IMR-90 (cell line): ENCODE measurements around the gene GRAMD1B. TPM values are rescaled to one million over a fixed set of nuclear protein-coding genes. Genes with fewer than 3 reads are reported as not detected.

Source experiments
- ATAC-seq: fragments of 200-7000 bp; cut with Tn5 transposase; 2 replicates; pipeline ENCODE4 v1.9.1; 2020; ENCODE audit warnings: low read depth, mild to moderate bottlenecking, moderate library complexity
- BruUV-seq: library from RNA; stranded (reverse); fragments of 400-500 nt; replicated peaks from 2 replicates; lab custom pipeline; 2021; lab: Mats Ljungman, UMichigan
- CTCF ChIA-PET: fragments of 300-600 bp; formaldehyde crosslinking; extraction: SDS; loops from one replicate; lab custom pipeline; 2021; ENCODE audit warnings: antibody characterized with exemption; lab: Yijun Ruan, JAX
- POLR2A ChIA-PET: fragments of 300-600 bp; sonication (Branson Sonifier 250); formaldehyde crosslinking; loops from one replicate; lab custom pipeline; 2022; ENCODE audit warnings: antibody characterized with exemption; ENCODE audit not compliant: unreplicated experiment; lab: Charles Lee
- DNase-seq: peaks from one replicate; pipeline ENCODE4 v3.0.0; 2013
- H2AFZ ChIP-seq: replicated peaks from 2 replicates; pipeline ENCODE3; 2013; ENCODE audit warnings: low read length, mild to moderate bottlenecking; ENCODE audit not compliant: poor library complexity
- H2AK5ac ChIP-seq: 2 replicates; pipeline ENCODE4 v1.6.1; 2013; ENCODE audit warnings: low read depth, low read length, inconsistent platforms
- H2AK9ac ChIP-seq: replicated peaks from 2 replicates; pipeline ENCODE3; 2013; ENCODE audit warnings: mild to moderate bottlenecking, low read depth, low read length, moderate library complexity; ENCODE audit not compliant: poor library complexity
- H2BK120ac ChIP-seq: 2 replicates; pipeline ENCODE4 v1.6.1; 2013; ENCODE audit warnings: low read depth, low read length, inconsistent platforms
- H2BK15ac ChIP-seq: 3 replicates; pipeline ENCODE4 v1.6.1; 2013; ENCODE audit warnings: low read depth, low read length, inconsistent platforms
- H2BK20ac ChIP-seq: 2 replicates; pipeline ENCODE4 v1.6.1; 2013; ENCODE audit warnings: low read depth, mild to moderate bottlenecking, inconsistent platforms, low read length, moderate library complexity
- H2BK5ac ChIP-seq: 2 replicates; pipeline ENCODE4 v1.6.1; 2013; ENCODE audit warnings: mild to moderate bottlenecking, low read depth, low read length, inconsistent platforms; ENCODE audit not compliant: poor library complexity, severe bottlenecking
- H3K14ac ChIP-seq: replicated peaks from 2 replicates; pipeline ENCODE4 v1.6.1; 2013; ENCODE audit warnings: low read depth, low read length, inconsistent platforms
- H3K18ac ChIP-seq: 2 replicates; pipeline ENCODE4 v1.6.1; 2013; ENCODE audit warnings: low read depth, low read length, control low read depth
- H3K23ac ChIP-seq: 2 replicates; pipeline ENCODE4 v1.6.1; 2013; ENCODE audit warnings: low read depth, low read length, inconsistent platforms
- H3K27ac ChIP-seq: 2 replicates; pipeline ENCODE4 v1.5.1; 2013; ENCODE audit warnings: mild to moderate bottlenecking, control low read depth, low read length; ENCODE audit not compliant: insufficient read depth
- H3K27me3 ChIP-seq: 2 replicates; pipeline ENCODE4 v1.6.1; 2013; ENCODE audit warnings: low read length; ENCODE audit not compliant: control insufficient read depth, insufficient read depth
- H3K36me3 ChIP-seq: 2 replicates; pipeline ENCODE4 v1.6.1; 2013; ENCODE audit warnings: low read length, mixed read lengths; ENCODE audit not compliant: control insufficient read depth, insufficient read depth
- H3K4ac ChIP-seq: 2 replicates; pipeline ENCODE4 v1.6.1; 2013; ENCODE audit warnings: low read depth, low read length, inconsistent platforms
- H3K4me1 ChIP-seq: 2 replicates; pipeline ENCODE4 v1.6.1; 2013; ENCODE audit warnings: low read length, mixed read lengths; ENCODE audit not compliant: control insufficient read depth, insufficient read depth
- H3K4me2 ChIP-seq: 2 replicates; pipeline ENCODE4 v1.6.1; 2013; ENCODE audit warnings: low read depth, mild to moderate bottlenecking, control low read depth, low read length, moderate library complexity
- H3K4me3 ChIP-seq: 2 replicates; pipeline ENCODE4 v1.5.1; 2013; ENCODE audit warnings: low read depth, mild to moderate bottlenecking, control low read depth, low read length, moderate library complexity; ENCODE audit not compliant: insufficient read depth
- H3K56ac ChIP-seq: 2 replicates; pipeline ENCODE4 v1.6.1; 2013; ENCODE audit warnings: low read length, inconsistent platforms; ENCODE audit not compliant: insufficient read depth; ENCODE audit errors: extremely low read depth
- H3K79me1 ChIP-seq, 2 experiments: 2 replicates each; pipeline ENCODE4 v1.6.1; 2013; ENCODE audit warnings: low read length in 2 of 2, inconsistent platforms in 1 of 2, low read depth in 1 of 2
- H3K9ac ChIP-seq: 2 replicates; pipeline ENCODE4 v1.6.1; 2013; ENCODE audit warnings: low read depth, low read length, control low read depth
- H3K9me1 ChIP-seq: 2 replicates; pipeline ENCODE4 v1.6.1; 2013; ENCODE audit warnings: low read length, inconsistent platforms; ENCODE audit not compliant: insufficient read depth
- H3K9me3 ChIP-seq: 2 replicates; pipeline ENCODE4 v1.6.1; 2013; ENCODE audit warnings: low read length; ENCODE audit not compliant: control insufficient read depth, insufficient read depth
- H4K20me1 ChIP-seq: 2 replicates; pipeline ENCODE4 v1.6.1; 2013; ENCODE audit warnings: low read length, inconsistent platforms; ENCODE audit not compliant: insufficient read depth
- H4K5ac ChIP-seq: 2 replicates; pipeline ENCODE4 v1.6.1; 2013; ENCODE audit warnings: mild to moderate bottlenecking, low read depth, low read length, control low read depth
- H4K8ac ChIP-seq, 2 experiments: 2 replicates each; pipeline ENCODE4 v1.6.1; 2013; ENCODE audit warnings: low read depth in 2 of 2, low read length in 2 of 2, control low read depth in 1 of 2, inconsistent platforms in 1 of 2
- H4K91ac ChIP-seq: 2 replicates; pipeline ENCODE4 v1.6.1; 2013; ENCODE audit warnings: low read depth, low read length, inconsistent platforms; ENCODE audit not compliant: insufficient read depth
- CHD1 ChIP-seq: IDR thresholded peaks from 2 replicates; pipeline ENCODE4 v1.6.1; 2012; ENCODE audit warnings: low read depth, low read length, improper control_type of control experiment
- MAFK ChIP-seq: IDR thresholded peaks from 2 replicates; pipeline ENCODE4 v1.6.1; 2012; ENCODE audit warnings: low read depth, low read length, improper control_type of control experiment
- MAZ ChIP-seq: IDR thresholded peaks from 2 replicates; pipeline ENCODE4 v1.6.1; 2012; ENCODE audit warnings: low read depth, mild to moderate bottlenecking, low read length, improper control_type of control experiment, moderate library complexity, borderline replicate concordance
- MXI1 ChIP-seq: IDR thresholded peaks from 2 replicates; pipeline ENCODE4 v1.6.1; 2012; ENCODE audit warnings: low read depth, mild to moderate bottlenecking, low read length, moderate library complexity, borderline replicate concordance
- NFE2L2 ChIP-seq: fragments of 150-350 bp; IDR thresholded peaks from 2 replicates; pipeline ENCODE4 v1.6.1; 2016; ENCODE audit warnings: low read depth, mild to moderate bottlenecking, low read length
- POLR2A ChIP-seq: IDR thresholded peaks from 2 replicates; pipeline ENCODE4 v1.6.1; 2012; ENCODE audit warnings: mild to moderate bottlenecking, low read depth, low read length
- RCOR1 ChIP-seq: IDR thresholded peaks from 2 replicates; pipeline ENCODE4 v1.6.1; 2012; ENCODE audit warnings: mild to moderate bottlenecking, low read length, improper control_type of control experiment; ENCODE audit not compliant: insufficient replicate concordance
- SMC3 ChIP-seq: fragments of 150-350 bp; IDR thresholded peaks from 2 replicates; pipeline ENCODE4 v1.6.1; 2016; ENCODE audit warnings: low read depth, mild to moderate bottlenecking, antibody characterized with exemption, low read length, moderate library complexity
- WGBS, 2 experiments: methylation state at CpG; one replicate each; pipeline versions ENCODE4 v1.1.5 to v1.1.7; 2013; ENCODE audit warnings: missing lambda C conversion rate in 2 of 2; ENCODE audit not compliant: insufficient read length in 1 of 2; ENCODE audit errors: extremely low coverage in 2 of 2; 5-methylcytosine and 5-hydroxymethylcytosine counted together
- dilution Hi-C: fragments of 300-500 bp; cut with HindIII; formaldehyde crosslinking; loops from one replicate; pipeline ENCODE4 v1.14.3; 2018; ENCODE audit warnings: low sequenced_read_pairs; ENCODE audit not compliant: unreplicated experiment
- in situ Hi-C: fragments of 300-500 bp; cut with MboI; formaldehyde crosslinking; loops from 3 replicates; pipeline ENCODE4 v1.14.3; 2019; ENCODE audit warnings: low sequenced_read_pairs, inconsistent platforms, mixed read lengths
- intact Hi-C: fragments of 100-400 bp; cut with micrococcal nuclease; formaldehyde crosslinking; loops from 2 replicates; pipeline ENCODE4 v1.10.0; 2022
- polyA plus RNA-seq, 3 experiments: library from polyadenylated mRNA; depleted of rRNA; stranded (reverse); fragments of >200 nt; gene quantifications; 2 replicates each; pipeline ENCODE4 v1.2.3, GENCODE V29; 2012; ENCODE audit warnings: low replicate concordance in 1 of 3
- total RNA-seq: library from RNA; depleted of rRNA; stranded (reverse); fragments of >200 nt; gene quantifications from 2 replicates; pipeline ENCODE4 v1.2.3, GENCODE V29; 2012

GRAMD1B gene
- total and polyA plus RNA-seq, 2 of the 4 experiments (the other 2 are of a cell fraction): 7.1 to 7.2 TPM

GRCh38 chr11:123494195-123495050 is 64.4 kb downstream of the GRAMD1B start:
- POLR2A ChIA-PET: no interaction called here
- H2BK5ac ChIP-seq: no peak overlapping the region
- no peak overlapping the region for H3K23ac ChIP-seq
- H2BK20ac ChIP-seq: no peak overlapping the region
- H2AFZ ChIP-seq: peak overlapping the region; percentile 9
- TF ChIP-seq CHD1 (no peak), SMC3 (no peak), POLR2A (no peak), MXI1 (no peak), MAZ (no peak), NFE2L2 (no peak), RCOR1 (no peak), MAFK (no peak)
- in situ Hi-C loops (no loop called here), dilution Hi-C loops (no loop called here), intact Hi-C loops (no loop called here)
- 80% methylated on average over 1 of the region's 6 CpGs; no CpG with 5 or more reads in 1 of the 2 experiments for WGBS, 2 experiments
- H3K18ac ChIP-seq: no peak overlapping the region
- H4K91ac ChIP-seq: no peak overlapping the region
- no peak overlapping the region for H3K27ac ChIP-seq
- peaks cover 6 to 15% of the 10 kb centered on the region in 2 experiments for H3K79me1 ChIP-seq
- H2AK5ac ChIP-seq: 0 out of 2 replicates have a peak overlapping the region, but pooled peaks have one; percentile 3
- BruUV-seq: no TSS peak
- no peak overlapping the region for H3K56ac ChIP-seq
- no peaks in the 10 kb centered on the region for H3K27me3 ChIP-seq
- no peak overlapping the region for H3K4me3 ChIP-seq
- H3K9ac ChIP-seq: no peak overlapping the region
- H3K14ac ChIP-seq: no peak overlapping the region
- H3K4ac ChIP-seq: no peak overlapping the region
- 0 out of 2 replicates have a peak, but pooled peaks cover 3% of the 10 kb centered on the region for H4K20me1 ChIP-seq
- 0 out of 4 replicates have a peak overlapping the region, but pooled peaks of 1 of the 2 experiments have one; percentile 1 for H4K8ac ChIP-seq
- H3K36me3 ChIP-seq: no peaks in the 10 kb centered on the region
- H4K5ac ChIP-seq: no peak overlapping the region
- no peak overlapping the region for H2AK9ac ChIP-seq
- H3K4me1 ChIP-seq: peaks cover 7% of the 10 kb centered on the region
- DNase-seq (peak; percentile 69), ATAC-seq (peak; percentile 91)
- H2BK120ac ChIP-seq: no peak overlapping the region
- CTCF ChIA-PET: interaction anchor here (1.2 kb wide), 1 partner anchor 17 kb away, joined by 3 read pairs; no protein-coding TSS in a partner anchor
- H3K9me1 ChIP-seq: 0 out of 2 replicates have a peak, but pooled peaks cover 3% of the 10 kb centered on the region
- no peaks in the 10 kb centered on the region for H3K9me3 ChIP-seq
- no peak overlapping the region for H2BK15ac ChIP-seq
- H3K4me2 ChIP-seq: peak overlapping the region; percentile 55
